GM10248 (cell line): ENCODE results near the gene HSH2D.

Experiments used
- CTCF ChIA-PET: fragments of 300-600 bp; sonication (Branson Sonifier 250); formaldehyde crosslinking; extraction: SDS; loops from one replicate; lab custom pipeline; 2021; ENCODE audit warnings: antibody characterized with exemption; lab: Yijun Ruan, JAX
- POLR2A ChIA-PET: fragments of 350-650 bp; sonication (Branson Sonifier 250); formaldehyde crosslinking; extraction: SDS; loops from one replicate; lab custom pipeline; 2020; ENCODE audit warnings: antibody characterized with exemption; lab: Yijun Ruan, JAX
- DNase-seq: peaks from one replicate; pipeline ENCODE4 v3.0.0; 2012; ENCODE audit errors: extremely low spot score
- TF ChIP-seq, protein P1 (sequence below): IDR thresholded peaks from 2 replicates; pipeline ENCODE4 v1.5.1; 2012; ENCODE audit warnings: mild to moderate bottlenecking, low read depth; ENCODE audit errors: extremely low read depth, missing control alignments, control extremely low read depth

HSH2D gene

DNA sequence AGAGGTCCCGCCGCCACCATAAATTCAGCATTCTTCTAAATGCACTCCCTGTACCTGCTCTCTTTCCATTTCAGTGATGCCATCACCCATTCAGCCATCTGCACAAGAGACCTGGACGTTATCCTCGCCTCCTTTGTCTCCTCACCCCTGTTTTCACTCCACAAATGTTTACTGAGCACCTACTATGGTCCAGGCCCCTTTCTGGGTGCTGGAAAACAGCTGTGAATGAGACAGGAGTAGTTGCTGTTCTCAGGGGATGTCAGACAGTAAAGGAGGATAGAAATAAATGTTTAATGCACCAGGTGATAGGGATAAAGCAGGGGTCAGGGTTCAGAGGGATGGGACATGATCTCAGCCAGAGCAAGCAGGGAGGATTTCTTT is 57.5 kb downstream of the HSH2D start:
- DNase-seq: no peak
- TF ChIP-seq, protein P1, sequence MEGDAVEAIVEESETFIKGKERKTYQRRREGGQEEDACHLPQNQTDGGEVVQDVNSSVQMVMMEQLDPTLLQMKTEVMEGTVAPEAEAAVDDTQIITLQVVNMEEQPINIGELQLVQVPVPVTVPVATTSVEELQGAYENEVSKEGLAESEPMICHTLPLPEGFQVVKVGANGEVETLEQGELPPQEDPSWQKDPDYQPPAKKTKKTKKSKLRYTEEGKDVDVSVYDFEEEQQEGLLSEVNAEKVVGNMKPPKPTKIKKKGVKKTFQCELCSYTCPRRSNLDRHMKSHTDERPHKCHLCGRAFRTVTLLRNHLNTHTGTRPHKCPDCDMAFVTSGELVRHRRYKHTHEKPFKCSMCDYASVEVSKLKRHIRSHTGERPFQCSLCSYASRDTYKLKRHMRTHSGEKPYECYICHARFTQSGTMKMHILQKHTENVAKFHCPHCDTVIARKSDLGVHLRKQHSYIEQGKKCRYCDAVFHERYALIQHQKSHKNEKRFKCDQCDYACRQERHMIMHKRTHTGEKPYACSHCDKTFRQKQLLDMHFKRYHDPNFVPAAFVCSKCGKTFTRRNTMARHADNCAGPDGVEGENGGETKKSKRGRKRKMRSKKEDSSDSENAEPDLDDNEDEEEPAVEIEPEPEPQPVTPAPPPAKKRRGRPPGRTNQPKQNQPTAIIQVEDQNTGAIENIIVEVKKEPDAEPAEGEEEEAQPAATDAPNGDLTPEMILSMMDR: no peak
- CTCF ChIA-PET: no interaction called here
- POLR2A ChIA-PET: no interaction called here

DNA sequence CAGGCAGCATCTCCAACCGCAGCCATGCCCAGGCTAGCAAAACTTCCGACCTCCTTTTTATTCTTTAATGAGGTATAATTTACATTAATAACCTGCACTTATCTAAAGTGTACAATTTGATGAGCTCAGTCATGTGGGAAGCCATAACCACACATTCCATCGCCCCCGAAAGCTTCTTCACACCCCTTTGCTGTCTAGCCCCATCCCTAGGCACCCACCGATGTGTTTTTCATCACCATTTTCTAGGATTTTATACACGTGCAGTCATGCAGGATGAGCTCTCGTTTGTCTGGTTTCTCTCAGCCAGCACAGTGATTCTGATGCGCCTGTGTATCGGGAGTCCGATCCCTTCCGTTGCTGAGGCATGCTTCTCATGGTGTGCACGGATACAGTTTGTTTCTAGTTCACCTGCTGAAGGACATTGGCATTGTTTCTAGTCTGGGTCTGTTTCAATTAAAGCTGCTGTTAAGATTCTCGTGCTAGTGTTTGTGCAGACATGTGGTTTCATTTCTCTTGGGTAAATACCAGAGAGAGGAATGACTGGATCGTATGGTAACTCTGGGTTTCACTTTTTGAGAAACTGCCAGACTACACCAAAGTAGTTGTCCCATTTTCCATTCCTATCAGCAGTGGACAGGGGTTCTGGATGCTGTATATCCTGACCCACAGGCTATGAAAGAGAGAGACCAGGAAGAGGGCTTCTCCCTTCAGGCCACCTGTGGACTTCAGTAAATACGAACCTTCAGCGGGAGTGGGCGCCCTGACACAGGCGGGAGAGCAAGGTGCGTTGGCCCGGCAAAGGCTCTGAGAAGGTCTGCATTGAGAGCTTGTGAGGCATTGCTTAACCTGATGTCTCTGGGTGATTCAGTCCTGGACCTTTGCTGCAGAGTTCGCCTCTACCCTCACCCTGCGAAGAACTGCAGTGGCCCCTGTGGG is 59.1 kb downstream of the HSH2D start:
- CTCF ChIA-PET: interaction anchor here (1.0 to 1.3 kb wide), 2 partner anchors 16 to 140 kb away, joined by 3 to 5 read pairs; no protein-coding TSS in a partner anchor
- no peak for DNase-seq
- POLR2A ChIA-PET: no interaction called here
- TF ChIP-seq, protein P1: no peak

DNA sequence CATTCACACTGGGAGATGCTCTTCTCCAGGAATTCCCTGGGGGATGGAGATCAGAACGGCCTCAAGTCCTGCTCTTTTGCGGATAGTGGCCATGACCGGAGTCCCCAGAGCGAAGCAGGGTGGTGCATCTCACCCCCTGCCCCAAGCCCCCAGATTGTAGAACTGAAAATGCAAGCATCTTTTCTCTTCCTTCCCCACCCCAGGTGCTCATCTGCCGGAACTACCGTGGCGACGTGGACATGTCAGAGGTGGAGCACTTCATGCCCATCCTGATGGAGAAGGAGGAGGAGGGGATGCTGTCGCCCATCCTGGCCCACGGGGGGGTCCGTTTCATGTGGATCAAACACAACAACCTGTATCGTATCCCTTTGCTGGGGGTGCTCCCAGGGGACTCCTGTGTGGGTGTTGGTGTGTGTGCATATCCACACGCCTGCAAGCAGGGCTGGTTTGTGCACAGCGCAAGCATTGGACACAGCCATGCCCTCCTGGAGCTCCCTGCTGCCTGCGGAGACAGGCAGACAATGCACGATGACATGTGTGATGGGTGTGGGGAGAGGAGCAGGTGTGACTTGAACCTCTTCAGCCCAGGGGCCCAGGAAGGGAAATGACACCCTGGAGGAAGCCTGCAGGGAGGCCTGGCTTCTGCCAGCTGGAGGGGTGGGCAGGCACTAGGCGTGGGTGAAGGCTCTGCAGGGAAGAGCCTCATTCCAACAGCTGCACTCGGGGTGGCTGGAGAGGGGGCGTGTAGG is 59.9 kb downstream of the HSH2D start:
- DNase-seq: no peak
- ChIA-PET POLR2A (no interaction called here), CTCF (no interaction called here)
- TF ChIP-seq, protein P1: no peak

DNA sequence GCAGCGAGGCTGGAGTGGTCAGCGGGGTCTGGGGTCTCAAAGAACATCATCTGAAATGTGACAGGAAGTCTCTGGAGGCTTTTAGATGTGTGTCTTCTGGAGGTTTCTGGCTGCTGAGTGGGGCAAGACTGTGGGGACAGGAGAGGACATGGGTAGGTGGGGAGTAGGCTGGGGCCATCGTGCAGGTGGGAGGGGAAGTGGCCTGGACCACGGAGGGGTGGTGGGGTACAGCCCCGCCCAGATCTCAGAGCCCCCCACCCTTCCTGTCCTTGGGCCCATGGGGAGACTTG is 60.5 kb downstream of the HSH2D start:
- ChIA-PET CTCF (no interaction called here), POLR2A (interaction anchor here (0.6 kb wide), 1 partner anchor 126 kb away, joined by 3 read pairs; no protein-coding TSS in a partner anchor)
- no peak for DNase-seq
- TF ChIP-seq, protein P1: no peak

DNA sequence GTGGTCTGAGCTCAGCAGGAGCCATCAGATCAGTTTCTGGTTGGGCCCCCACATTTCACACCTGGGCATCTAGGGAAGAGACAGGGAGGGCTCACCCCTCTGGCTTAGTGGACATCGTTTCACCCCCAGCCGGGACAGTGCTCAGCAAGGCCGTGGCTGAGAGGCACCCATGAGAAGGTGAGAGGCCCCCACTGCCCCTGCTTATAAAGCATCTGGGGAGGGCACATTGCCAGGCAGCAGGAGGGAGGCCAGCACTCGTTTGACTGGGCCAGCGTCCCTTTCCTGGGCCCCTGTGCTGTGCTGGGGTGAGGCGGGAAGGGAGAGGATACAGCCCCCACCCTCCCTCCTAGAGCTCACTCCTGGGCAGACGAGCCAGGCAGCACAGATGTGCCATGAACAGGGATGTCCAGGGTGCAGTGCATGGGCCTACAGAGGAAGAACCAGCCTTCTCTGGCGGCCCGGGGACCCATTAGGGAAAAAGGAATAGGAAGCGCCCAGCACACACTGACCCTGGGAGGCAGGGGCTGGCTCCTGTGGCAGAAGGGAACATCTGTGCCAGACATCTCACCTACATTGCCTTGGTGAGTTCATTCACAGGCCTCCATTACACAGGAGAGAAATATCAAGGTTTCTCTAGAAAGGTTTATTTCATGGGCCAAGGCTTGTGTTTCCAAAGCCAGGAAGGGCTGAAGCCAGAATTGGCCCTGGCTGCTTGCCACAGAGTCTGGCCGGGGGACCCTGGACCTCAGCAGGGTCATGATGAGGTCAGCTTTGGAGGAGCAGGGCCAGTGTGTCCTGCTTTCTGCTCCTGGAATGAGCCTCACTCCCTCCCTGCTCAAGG is 61.9 kb downstream of the HSH2D start:
- TF ChIP-seq, protein P1: no peak
- DNase-seq: no peak
- POLR2A ChIA-PET: interaction anchor here (0.6 kb wide), 1 partner anchor 1544 kb away, joined by 3 read pairs; no protein-coding TSS in a partner anchor
- CTCF ChIA-PET: interaction anchor here (1.3 kb wide), 1 partner anchor 20 kb away, joined by 3 read pairs; the partner anchor contains the start of gene FAM32A
